Testis (tissue), 2 donors: ENCODE measurements around the gene THAP10.

Experiments used
- CTCF ChIP-seq, 3 experiments: fragments of 450-650 bp in 2 of 3; fragments of 200-600 bp in 1 of 3; sonication (generic) in 1 of 3; IDR thresholded peaks; one replicate each; pipeline ENCODE4 v1.5.1; 2016 to 2019; ENCODE audit warnings: antibody characterized with exemption in 3 of 3, mild to moderate bottlenecking in 2 of 3, moderate library complexity in 1 of 3
- POLR2A ChIP-seq: fragments of 450-650 bp; IDR thresholded peaks from one replicate; pipeline ENCODE4 v1.6.1; 2017; ENCODE audit warnings: antibody characterized with exemption, mild to moderate bottlenecking, moderate library complexity

DNA sequence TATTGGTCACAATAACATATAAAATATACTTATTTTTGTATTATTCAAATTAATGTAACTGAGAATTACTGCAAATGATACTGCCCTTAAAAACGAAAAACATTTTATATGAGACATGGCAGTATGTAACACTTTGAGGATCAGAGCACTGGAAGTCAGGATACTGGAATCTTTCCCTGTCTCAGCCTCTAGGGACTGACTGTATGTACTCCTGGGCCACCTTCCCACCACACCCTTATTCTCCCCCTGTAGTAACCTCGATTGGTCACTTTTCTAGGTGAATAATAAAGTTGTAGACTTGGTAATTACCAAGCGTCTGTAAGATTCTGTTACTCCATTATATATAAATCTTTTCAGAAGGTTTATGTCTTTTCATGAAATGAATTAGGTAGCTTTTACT is 43.4 kb upstream of the THAP10 start:
- TF ChIP-seq POLR2A: no peak
- TF ChIP-seq CTCF (IDR thresholded peaks at IDR 0.05): no peak
